A549 (cell line): ENCODE results near the gene PLD4. TPM values are rescaled to one million over a fixed set of nuclear protein-coding genes. Genes with fewer than 3 reads are reported as not detected.

ENCODE experiments used
- ATAC-seq, 2 experiments: fragments of 200-7000 bp in 1 of 2; fragments of >200 bp in 1 of 2; cut with Nextera tagmentation in 1 of 2; cut with Tn5 transposase in 1 of 2; 3 replicates each; pipeline versions ENCODE4 v1.8.0 to v1.9.1; 2018 to 2020; ENCODE audit warnings: mild to moderate bottlenecking in 1 of 2, moderate library complexity in 1 of 2
- CTCF ChIA-PET: fragments of 300-600 bp; sonication (Branson Sonifier 250); formaldehyde crosslinking; extraction: SDS; loops from one replicate; lab custom pipeline; 2021; ENCODE audit warnings: antibody characterized with exemption, inconsistent platforms; lab: Yijun Ruan, JAX
- POLR2A ChIA-PET: fragments of 350-600 bp; formaldehyde crosslinking; extraction: SDS; loops from one replicate; lab custom pipeline; 2021; ENCODE audit warnings: antibody characterized with exemption, inconsistent platforms; lab: Yijun Ruan, JAX
- DNase-seq, 2 experiments: peaks; one replicate each; pipeline versions ENCODE4 v3.0.0 to v3.0.0-alpha.2; 2011 to 2016; ENCODE audit warnings: low read depth in 1 of 2, low spot score in 1 of 2
- FAIRE-seq: peaks from 2 replicates; lab custom pipeline; 2011; peaks lifted over from hg19 to GRCh38; lab: Jason Lieb, UNC
- H3K27ac ChIP-seq, 2 experiments: fragments of >200 bp; sonication (Bioruptor Twin); formaldehyde crosslinking; 3 replicates each; pipeline ENCODE4 v1.5.1; 2016 to 2017
- H3K4me1 ChIP-seq: fragments of >200 bp; sonication (Bioruptor Twin); formaldehyde crosslinking; 3 replicates; pipeline ENCODE4 v1.6.1; 2016
- H3K4me2 ChIP-seq: fragments of >200 bp; sonication (Bioruptor Twin); formaldehyde crosslinking; 3 replicates; pipeline ENCODE4 v1.6.1; 2016
- H3K4me3 ChIP-seq: fragments of >200 bp; sonication (Bioruptor Twin); formaldehyde crosslinking; 3 replicates; pipeline ENCODE4 v1.5.1; 2016
- H3K9me3 ChIP-seq: fragments of >200 bp; sonication (Bioruptor Twin); formaldehyde crosslinking; 3 replicates; pipeline ENCODE4 v1.6.1; 2016
- CBX2 ChIP-seq: fragments of 200-600 bp; sonication (generic); IDR thresholded peaks from 2 replicates; pipeline ENCODE4 v1.6.1; 2016; ENCODE audit warnings: low read depth, mild to moderate bottlenecking, borderline replicate concordance
- CBX8 ChIP-seq: fragments of 200-600 bp; sonication (generic); IDR thresholded peaks from 2 replicates; pipeline ENCODE4 v1.6.1; 2016
- E2F6 ChIP-seq: IDR thresholded peaks from 2 replicates; pipeline ENCODE4 v1.6.1; 2012; ENCODE audit warnings: low read depth, borderline replicate concordance
- EHF ChIP-seq: fragments of 250-450 bp; sonication (Bioruptor Pico); IDR thresholded peaks from 2 replicates; pipeline ENCODE4 v1.5.0; 2020; ENCODE audit warnings: mild to moderate bottlenecking
- ESRRA ChIP-seq: fragments of 150-350 bp; IDR thresholded peaks from 2 replicates; pipeline ENCODE4 v1.6.1; 2014; ENCODE audit warnings: mild to moderate bottlenecking, low read length, borderline replicate concordance
- FOSB ChIP-seq: fragments of 250-450 bp; sonication (Bioruptor Pico); IDR thresholded peaks from 2 replicates; pipeline ENCODE4 v1.5.0; 2020; ENCODE audit warnings: mild to moderate bottlenecking, moderate library complexity
- GATA3 ChIP-seq: IDR thresholded peaks from 2 replicates; pipeline ENCODE4 v1.6.1; 2012; ENCODE audit warnings: borderline replicate concordance
- HDAC2 ChIP-seq: fragments of 200-600 bp; sonication (generic); IDR thresholded peaks from 2 replicates; pipeline ENCODE4 v1.6.1; 2016
- HES2 ChIP-seq: fragments of >200 bp; sonication (Bioruptor Twin); formaldehyde crosslinking; IDR thresholded peaks from 2 replicates; pipeline ENCODE4 v1.6.1; 2016
- HMGXB4 ChIP-seq: fragments of 250-450 bp; sonication (Bioruptor Pico); IDR thresholded peaks from 2 replicates; pipeline ENCODE4 v1.5.0; 2021; ENCODE audit warnings: mild to moderate bottlenecking, moderate library complexity, borderline replicate concordance
- HOXB5 ChIP-seq: fragments of 250-450 bp; sonication (Bioruptor Pico); IDR thresholded peaks from 2 replicates; pipeline ENCODE4 v1.5.0; 2020; ENCODE audit warnings: mild to moderate bottlenecking, moderate library complexity
- KDM5A ChIP-seq: fragments of 200-600 bp; sonication (generic); IDR thresholded peaks from 2 replicates; pipeline ENCODE4 v1.6.1; 2016; ENCODE audit warnings: antibody characterized with exemption, mild to moderate bottlenecking
- MAFK ChIP-seq: fragments of 450-650 bp; IDR thresholded peaks from 2 replicates; pipeline ENCODE4 v1.6.1; 2014; ENCODE audit not compliant: partially characterized antibody
- NFE2L2 ChIP-seq: fragments of 150-350 bp; conservative IDR thresholded peaks from 2 replicates; pipeline ENCODE4 v1.6.1; 2014; ENCODE audit warnings: low read length
- NR3C1 ChIP-seq: fragments of >200 bp; sonication (Bioruptor Twin); formaldehyde crosslinking; IDR thresholded peaks from 3 replicates; pipeline ENCODE4 v1.6.1; 2017
- RCOR1 ChIP-seq: fragments of 150-350 bp; IDR thresholded peaks from 2 replicates; pipeline ENCODE4 v1.6.1; 2014; ENCODE audit warnings: antibody characterized with exemption, low read length, low read depth
- REST ChIP-seq: fragments of 200-600 bp; sonication (generic); IDR thresholded peaks from 2 replicates; pipeline ENCODE4 v1.6.1; 2016; ENCODE audit warnings: antibody characterized with exemption, mild to moderate bottlenecking, moderate library complexity
- TP53 ChIP-seq: fragments of 250-450 bp; sonication (Bioruptor Pico); IDR thresholded peaks from 2 replicates; pipeline ENCODE4 v1.5.0; 2021; ENCODE audit warnings: mild to moderate bottlenecking, moderate library complexity
- USF2 ChIP-seq: fragments of 450-650 bp; IDR thresholded peaks from 2 replicates; pipeline ENCODE4 v1.6.1; 2014; ENCODE audit warnings: antibody characterized with exemption
- ZNF302 ChIP-seq: fragments of 250-450 bp; sonication (Bioruptor Pico); IDR thresholded peaks from 2 replicates; pipeline ENCODE4 v1.9.0; 2021; ENCODE audit warnings: inconsistent platforms, mild to moderate bottlenecking, moderate library complexity
- ZSCAN20 ChIP-seq: fragments of 250-450 bp; sonication (Bioruptor Pico); IDR thresholded peaks from 2 replicates; pipeline ENCODE4 v1.8.0; 2022; ENCODE audit warnings: mild to moderate bottlenecking, moderate library complexity
- WGBS: methylation state at CpG from one replicate; pipeline ENCODE4 v1.1.6; 2017; ENCODE audit errors: missing lambda C conversion rate; 5-methylcytosine and 5-hydroxymethylcytosine counted together
- polyA plus RNA-seq, 4 experiments: library from polyadenylated mRNA; depleted of rRNA in 3 of 4; stranded (reverse); fragments of >200 nt; fragmentation: RNase III in 1 of 4; extraction: RNeasy Plus Mini Kit Qiagen cat#74134 plus additional on column Dnase treatment in 1 of 4; gene quantifications; 2 replicates in 3 of 4; 3 replicates in 1 of 4; pipeline ENCODE4 v1.2.3, GENCODE V29; 2011 to 2017
- TF ChIP-seq, protein P1 (sequence below): fragments of 150-350 bp; IDR thresholded peaks from 2 replicates; pipeline ENCODE4 v1.6.1; 2014; ENCODE audit warnings: low read depth, mild to moderate bottlenecking, low read length

The PLD4 gene
- polyA plus RNA-seq, 2 of the 4 experiments (the other 2 are of a cell fraction), result 0.01 TPM

GRCh38 chr14:104956290-104956890 is 31.7 kb downstream of the PLD4 start:
- no peak overlapping the region for H3K4me3 ChIP-seq
- FAIRE-seq, result no peak
- POLR2A ChIA-PET, result interaction anchor here (0.6 kb wide), 1 partner anchor 18 kb away, joined by 3 read pairs; no protein-coding TSS in a partner anchor
- no peak overlapping the region for H3K27ac ChIP-seq
- no peak for DNase-seq
- peaks cover 7% of the 10 kb centered on the region; the same call in 2 of the 3 replicates for H3K4me1 ChIP-seq
- CTCF ChIA-PET, result interaction anchor here (0.6 to 1.9 kb wide), 4 partner anchors 12 to 964 kb away, joined by 3 to 12 read pairs (median 6); no protein-coding TSS in a partner anchor
- TF ChIP-seq EHF (CRISPR knock-in tag), result no peak
- TF ChIP-seq HMGXB4 (CRISPR knock-in tag), result no peak
- TF ChIP-seq USF2, result no peak
- TF ChIP-seq, protein P1, sequence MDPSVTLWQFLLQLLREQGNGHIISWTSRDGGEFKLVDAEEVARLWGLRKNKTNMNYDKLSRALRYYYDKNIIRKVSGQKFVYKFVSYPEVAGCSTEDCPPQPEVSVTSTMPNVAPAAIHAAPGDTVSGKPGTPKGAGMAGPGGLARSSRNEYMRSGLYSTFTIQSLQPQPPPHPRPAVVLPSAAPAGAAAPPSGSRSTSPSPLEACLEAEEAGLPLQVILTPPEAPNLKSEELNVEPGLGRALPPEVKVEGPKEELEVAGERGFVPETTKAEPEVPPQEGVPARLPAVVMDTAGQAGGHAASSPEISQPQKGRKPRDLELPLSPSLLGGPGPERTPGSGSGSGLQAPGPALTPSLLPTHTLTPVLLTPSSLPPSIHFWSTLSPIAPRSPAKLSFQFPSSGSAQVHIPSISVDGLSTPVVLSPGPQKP, result no peak
- TF ChIP-seq KDM5A, result no peak
- TF ChIP-seq ZNF302 (CRISPR knock-in tag), result no peak
- TF ChIP-seq GATA3, result no peak
- TF ChIP-seq HES2, result no peak
- no peak for TF ChIP-seq ZSCAN20 (CRISPR knock-in tag)
- no peak for TF ChIP-seq NR3C1
- TF ChIP-seq FOSB (CRISPR knock-in tag), result no peak
- no peak for TF ChIP-seq HOXB5
- TF ChIP-seq NFE2L2, result no peak
- TF ChIP-seq ESRRA, result no peak
- no peak for TF ChIP-seq TP53
- no peak for TF ChIP-seq HDAC2
- TF ChIP-seq E2F6, result no peak
- TF ChIP-seq CBX2, result no peak
- H3K9me3 ChIP-seq, result no peaks in the 10 kb centered on the region
- no peak overlapping the region for H3K4me2 ChIP-seq
- WGBS, result 93% methylated on average over 14 of the region's 14 CpGs
- ATAC-seq, result peak in 1 of 2 experiments; percentile 24; a peak in 2 of 6 replicates

- H3K27ac ChIP-seq, result no peak overlapping the region
- no peak for FAIRE-seq
- CTCF ChIA-PET, result interaction anchor here (1.3 to 1.8 kb wide), 2 partner anchors 10 to 12 kb away, joined by 3 to 9 read pairs; no protein-coding TSS in a partner anchor
Observed at GRCh38 chr14:104957146-104958113, 32.8 kb downstream of the PLD4 start.

More at GRCh38 chr14:104957146-104958113, 32.8 kb downstream of the PLD4 start:
- Histone ChIP-seq H3K4me1 (peaks cover 7% of the 10 kb centered on the region; the same call in 2 of the 3 replicates), H3K4me3 (no peak overlapping the region)
- POLR2A ChIA-PET, result no interaction called here
- DNase-seq (no peak), ATAC-seq (peak in 1 of 2 experiments; percentile 33; a peak in 2 of 6 replicates)
- no peak for TF ChIP-seq RCOR1
- TF ChIP-seq CBX8, result no peak
- TF ChIP-seq ZNF302 (CRISPR knock-in tag), result no peak
- no peak for TF ChIP-seq REST
- TF ChIP-seq MAFK, result no peak
- TF ChIP-seq, all 56 proteins: peak for 0
- WGBS, result 84% methylated on average over 20 of the region's 25 CpGs
- H3K4me2 ChIP-seq, result no peak overlapping the region
- no peaks in the 10 kb centered on the region for H3K9me3 ChIP-seq
